ENCODE results near the gene TSPAN17. TPM values are rescaled to one million over a fixed set of nuclear protein-coding genes. Genes with fewer than 3 reads are reported as not detected.

TSPAN17 gene
- total RNA-seq, 1 experiment from 2014 or later = 50.1 TPM

DNA sequence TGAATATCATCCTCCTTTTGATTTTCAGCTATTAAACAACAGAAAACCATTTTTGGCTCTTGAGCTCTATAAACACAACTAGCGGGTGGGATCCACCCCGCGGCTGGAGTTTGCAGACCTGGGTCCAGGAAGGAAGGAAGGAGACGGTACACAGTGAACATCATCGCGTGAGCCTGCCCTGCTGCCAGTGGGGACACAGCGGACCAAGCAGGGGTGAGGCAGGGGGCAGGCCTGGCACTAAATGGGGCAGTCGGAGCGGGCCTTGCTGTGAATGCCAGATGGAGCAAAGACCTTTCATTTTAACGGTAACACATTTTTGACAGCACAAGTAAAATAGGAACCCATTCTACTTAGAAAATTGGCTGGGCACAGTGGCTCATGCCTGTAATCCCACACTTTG lies 14.4 kb downstream of the TSPAN17 start:
- Histone ChIP-seq H3K79me2 (ENCODE audit: insufficient read depth, low read length) (no peaks in the 10 kb centered on the region), H3K9ac (ENCODE audit: low read length) (no peak overlapping the region), H4K20me1 (ENCODE audit: insufficient read depth) (no peaks in the 10 kb centered on the region), H2AFZ (ENCODE audit: low read depth, low read length, poor library complexity, severe bottlenecking) (no peak overlapping the region), H3K9me3 (ENCODE audit: control insufficient read depth in 1 of 2, insufficient read depth in 1 of 2, low read depth in 1 of 2, low read length in 2 of 2) (no peaks in the 10 kb centered on the region), H3K9me2 (ENCODE audit: insufficient read depth) (no peaks in the 10 kb centered on the region), H3K4me2 (ENCODE audit: low read length) (no peak overlapping the region), H3K27ac (ENCODE audit: low read depth, low read length) (no peak overlapping the region), H3K4me1 (ENCODE audit: control insufficient read depth in 1 of 2, insufficient read depth in 2 of 2, low read length in 2 of 2) (no peaks in the 10 kb centered on the region; a peak in 1 of 4 replicates), H3K36me3 (ENCODE audit: control insufficient read depth in 1 of 2, insufficient read depth in 2 of 2, low read length in 2 of 2) (no peaks in the 10 kb centered on the region), H3K4me3 (replicated peaks in 1 of 2; ENCODE audit: low read depth in 1 of 2, low read length in 2 of 2) (no peak overlapping the region), H3K27me3 (ENCODE audit: insufficient read depth, low read length) (no peaks in the 10 kb centered on the region)
- POLR2A ChIA-PET = interaction anchor here (1.6 kb wide), 1 partner anchor 450 kb away, joined by 5 read pairs; no protein-coding TSS in a partner anchor
- ATAC-seq = no peak
- no peak for DNase-seq (ENCODE audit: low read depth, low spot score)
- BruUV-seq (replicated peaks) = no TSS peak
- no peak for TF ChIP-seq CEBPB (IDR thresholded peaks at IDR 0.05; ENCODE audit: low read depth)
- TF ChIP-seq YY1 (IDR thresholded peaks at IDR 0.05; ENCODE audit: extremely low read depth, insufficient replicate concordance, low read depth, low read length) = no peak
- no peak for TF ChIP-seq SIN3A (IDR thresholded peaks at IDR 0.05; ENCODE audit: low read depth)
- TF ChIP-seq RAD21 (IDR thresholded peaks at IDR 0.05; ENCODE audit: low read depth) = no peak
- no peak for TF ChIP-seq ZFX (IDR thresholded peaks at IDR 0.05)
- no peak for TF ChIP-seq SP1 (IDR thresholded peaks at IDR 0.05; ENCODE audit: low read depth)
- no peak for TF ChIP-seq POLR2AphosphoS5 (IDR thresholded peaks at IDR 0.05; ENCODE audit: low read depth, low read length)
- TF ChIP-seq CTCF (IDR thresholded peaks at IDR 0.05 in 2 of 3, conservative IDR thresholded peaks at IDR 0.05 in 1 of 3; ENCODE audit: borderline replicate concordance in 1 of 3, insufficient read depth in 1 of 3, low read depth in 2 of 3, low read length in 2 of 3) = no peak
- no peak for TF ChIP-seq ELF1 (IDR thresholded peaks at IDR 0.05; ENCODE audit: borderline replicate concordance, low read depth)
- TF ChIP-seq POLR2A (IDR thresholded peaks at IDR 0.05; ENCODE audit: borderline replicate concordance, extremely low read depth, insufficient read depth, insufficient read length) = no peak
- TF ChIP-seq ZNF274 (IDR thresholded peaks at IDR 0.05; ENCODE audit: low read depth, low read length) = no peak
- no peak for TF ChIP-seq MAX (IDR thresholded peaks at IDR 0.05)
- TF ChIP-seq EZH2phosphoT487 (IDR thresholded peaks at IDR 0.05; ENCODE audit: borderline replicate concordance) = no peak
- intact Hi-C loops (cut with micrococcal nuclease) = loop anchor here (1.0 to 5.0 kb wide), 3 partner anchors 161 to 450 kb away; no protein-coding TSS in a partner anchor
- CTCF ChIA-PET = interaction anchor here (1.2 to 2.4 kb wide), 6 partner anchors 8 to 452 kb away, joined by 3 to 79 read pairs (median 10); no protein-coding TSS in a partner anchor
- RAD21 ChIA-PET (ENCODE audit: low non-redundant PET in 1 of 2, low total read pairs in 2 of 2, uncharacterized antibody in 2 of 2, unreplicated experiment in 2 of 2) = interaction anchor here (2.0 to 2.4 kb wide), 2 partner anchors 450 kb away, joined by 15 to 21 read pairs; no protein-coding TSS in a partner anchor

Measured in HCT116 (cell line).